ENCODE results near the gene SH3BP5. TPM values are rescaled to one million over a fixed set of nuclear protein-coding genes. Genes with fewer than 3 reads are reported as not detected.

The SH3BP5 gene
- polyA plus RNA-seq, 1 donor: 47.2 TPM

GRCh38 chr3:15327941-15328340 lies 4.4 kb downstream of the SH3BP5 start:
- no peak for DNase-seq

- DNase-seq: no peak
Measured at GRCh38 chr3:15326673-15327072, 5.7 kb downstream of the SH3BP5 start.

GRCh38 chr3:15326037-15326436 lies 6.3 kb downstream of the SH3BP5 start:
- no peak for DNase-seq

GRCh38 chr3:15325228-15325627 lies 7.2 kb downstream of the SH3BP5 start:
- DNase-seq: no peak

- DNase-seq: no peak
Measured at GRCh38 chr3:15324379-15324808, 8.0 kb downstream of the SH3BP5 start.

GRCh38 chr3:15323063-15323462 lies 9.3 kb downstream of the SH3BP5 start:
- no peak for DNase-seq

GRCh38 chr3:15321349-15321748 lies 11.0 kb downstream of the SH3BP5 start:
- no peak for DNase-seq

GRCh38 chr3:15319575-15319974 lies 12.8 kb downstream of the SH3BP5 start:
- no peak for DNase-seq

- no peak for DNase-seq
Measured at GRCh38 chr3:15319136-15319535, 13.2 kb downstream of the SH3BP5 start.

GRCh38 chr3:15318661-15319060 lies 13.7 kb downstream of the SH3BP5 start:
- DNase-seq: no peak

- no peak for DNase-seq
Measured at GRCh38 chr3:15316998-15317435, 15.4 kb downstream of the SH3BP5 start.

GRCh38 chr3:15315003-15315402 lies 17.4 kb downstream of the SH3BP5 start:
- no peak for DNase-seq

GRCh38 chr3:15314276-15314675 lies 18.1 kb downstream of the SH3BP5 start:
- DNase-seq: no peak

- DNase-seq: no peak
Measured at GRCh38 chr3:15313461-15313860, 18.9 kb downstream of the SH3BP5 start.

GRCh38 chr3:15312550-15312949 lies 19.8 kb downstream of the SH3BP5 start:
- DNase-seq: no peak

GRCh38 chr3:15310491-15311370 lies 21.7 kb downstream of the SH3BP5 start:
- DNase-seq: no peak

- DNase-seq: no peak
Measured at GRCh38 chr3:15309662-15310335, 22.6 kb downstream of the SH3BP5 start.

GRCh38 chr3:15307580-15307979 lies 24.8 kb downstream of the SH3BP5 start:
- DNase-seq: no peak

GRCh38 chr3:15306979-15307359 lies 25.4 kb downstream of the SH3BP5 start:
- no peak for DNase-seq

GRCh38 chr3:15305359-15305844 lies 27.0 kb downstream of the SH3BP5 start:
- no peak for DNase-seq

- DNase-seq: no peak
Measured at GRCh38 chr3:15303728-15304127, 28.7 kb downstream of the SH3BP5 start.

GRCh38 chr3:15303216-15303615 lies 29.2 kb downstream of the SH3BP5 start:
- DNase-seq: no peak

- DNase-seq: no peak
Measured at GRCh38 chr3:15301761-15302160, 30.6 kb downstream of the SH3BP5 start.
